Measurements from ENCODE around the gene NUBP1.
"Not testable (repeated sequence)": the region's sequence is repeated elsewhere in the genome, so short reads cannot be mapped to it uniquely, and the experiment has no call there.

Gene NUBP1

GRCh38 chr16:10763456-10763855, 19.8 kb downstream of the NUBP1 start:
- H3K9me3 ChIP-seq (ENCODE audit: control insufficient read depth, insufficient read depth, low read length), result no peaks in the 10 kb centered on the region
- no peak overlapping the region for H3K9ac ChIP-seq (ENCODE audit: low read depth, low read length)
- peaks cover 3% of the 10 kb centered on the region for H3K36me3 ChIP-seq (ENCODE audit: insufficient read depth, low read length)
- no peaks in the 10 kb centered on the region for H3K4me1 ChIP-seq (ENCODE audit: insufficient read depth, low read length)

GRCh38 chr16:10765772-10766171, 22.1 kb downstream of the NUBP1 start:
- Histone ChIP-seq H3K9me3 (ENCODE audit: control insufficient read depth, insufficient read depth, low read length) (no peaks in the 10 kb centered on the region), H3K9ac (ENCODE audit: low read depth, low read length) (no peak overlapping the region), H3K4me1 (ENCODE audit: insufficient read depth, low read length) (no peaks in the 10 kb centered on the region), H3K36me3 (ENCODE audit: insufficient read depth, low read length) (peaks cover 3% of the 10 kb centered on the region)

GRCh38 chr16:10767127-10767526, 23.5 kb downstream of the NUBP1 start:
- Histone ChIP-seq H3K9me3 (ENCODE audit: control insufficient read depth, insufficient read depth, low read length) (no peaks in the 10 kb centered on the region), H3K9ac (ENCODE audit: low read depth, low read length) (no peak overlapping the region), H3K4me1 (ENCODE audit: insufficient read depth, low read length) (no peaks in the 10 kb centered on the region), H3K36me3 (ENCODE audit: insufficient read depth, low read length) (peaks cover 3% of the 10 kb centered on the region; the same call in 1 of the 2 replicates)

- no peaks in the 10 kb centered on the region for H3K9me3 ChIP-seq (ENCODE audit: control insufficient read depth, insufficient read depth, low read length)
- H3K4me1 ChIP-seq (ENCODE audit: insufficient read depth, low read length), result no peaks in the 10 kb centered on the region
- H3K9ac ChIP-seq (ENCODE audit: low read depth, low read length), result no peak overlapping the region
These were observed 25.7 kb downstream of the NUBP1 start for GRCh38 chr16:10769381-10769780.

GRCh38 chr16:10770907-10771306, 27.3 kb downstream of the NUBP1 start:
- Histone ChIP-seq H3K9me3 (ENCODE audit: control insufficient read depth, insufficient read depth, low read length) (no peaks in the 10 kb centered on the region), H3K9ac (ENCODE audit: low read depth, low read length) (no peak overlapping the region), H3K36me3 (ENCODE audit: insufficient read depth, low read length) (no peaks in the 10 kb centered on the region), H3K4me1 (ENCODE audit: insufficient read depth, low read length) (no peaks in the 10 kb centered on the region)

More at GRCh38 chr16:10769381-10769780, 25.7 kb downstream of the NUBP1 start:
- 0 out of 2 replicates have a peak, but pooled peaks cover 3% of the 10 kb centered on the region for H3K36me3 ChIP-seq (ENCODE audit: insufficient read depth, low read length)

GRCh38 chr16:10776280-10776679, 32.6 kb downstream of the NUBP1 start:
- Histone ChIP-seq H3K36me3 (ENCODE audit: insufficient read depth, low read length) (no peaks in the 10 kb centered on the region), H3K9ac (ENCODE audit: low read depth, low read length) (no peak overlapping the region), H3K4me1 (ENCODE audit: insufficient read depth, low read length) (no peaks in the 10 kb centered on the region), H3K9me3 (ENCODE audit: control insufficient read depth, insufficient read depth, low read length) (peaks cover under 1% of the 10 kb centered on the region; the same call in 1 of the 2 replicates)

GRCh38 chr16:10776923-10777322, 33.3 kb downstream of the NUBP1 start:
- H3K9ac ChIP-seq (ENCODE audit: low read depth, low read length); H3K4me1 ChIP-seq (ENCODE audit: insufficient read depth, low read length); H3K9me3 ChIP-seq (ENCODE audit: control insufficient read depth, insufficient read depth, low read length); H3K36me3 ChIP-seq (ENCODE audit: insufficient read depth, low read length): not testable (repeated sequence)

GRCh38 chr16:10777356-10777755, 33.7 kb downstream of the NUBP1 start:
- Histone ChIP-seq H3K36me3 (ENCODE audit: insufficient read depth, low read length) (no peaks in the 10 kb centered on the region), H3K9ac (ENCODE audit: low read depth, low read length) (no peak overlapping the region), H3K9me3 (ENCODE audit: control insufficient read depth, insufficient read depth, low read length) (peaks cover 9% of the 10 kb centered on the region), H3K4me1 (ENCODE audit: insufficient read depth, low read length) (no peaks in the 10 kb centered on the region)

- H3K4me1 ChIP-seq (ENCODE audit: insufficient read depth, low read length); H3K9ac ChIP-seq (ENCODE audit: low read depth, low read length); H3K36me3 ChIP-seq (ENCODE audit: insufficient read depth, low read length): not testable (repeated sequence)
- peaks cover 12% of the 10 kb centered on the region for H3K9me3 ChIP-seq (ENCODE audit: control insufficient read depth, insufficient read depth, low read length)
These were observed 36.3 kb downstream of the NUBP1 start for GRCh38 chr16:10779908-10780307.

GRCh38 chr16:10780628-10781027, 37.0 kb downstream of the NUBP1 start:
- H3K9me3 ChIP-seq (ENCODE audit: control insufficient read depth, insufficient read depth, low read length), result peaks cover 12% of the 10 kb centered on the region
- H3K36me3 ChIP-seq (ENCODE audit: insufficient read depth, low read length), result no peaks in the 10 kb centered on the region
- H3K4me1 ChIP-seq (ENCODE audit: insufficient read depth, low read length), result no peaks in the 10 kb centered on the region
- H3K9ac ChIP-seq (ENCODE audit: low read depth, low read length), result no peak overlapping the region

GRCh38 chr16:10782628-10783027, 39.0 kb downstream of the NUBP1 start:
- Histone ChIP-seq H3K36me3 (ENCODE audit: insufficient read depth, low read length) (no peaks in the 10 kb centered on the region), H3K9ac (ENCODE audit: low read depth, low read length) (no peak overlapping the region), H3K9me3 (ENCODE audit: control insufficient read depth, insufficient read depth, low read length) (peaks cover 12% of the 10 kb centered on the region), H3K4me1 (ENCODE audit: insufficient read depth, low read length) (no peaks in the 10 kb centered on the region)

- H3K36me3 ChIP-seq (ENCODE audit: insufficient read depth, low read length), result no peaks in the 10 kb centered on the region
- H3K4me1 ChIP-seq (ENCODE audit: insufficient read depth, low read length), result no peaks in the 10 kb centered on the region
- peaks cover 4% of the 10 kb centered on the region for H3K9me3 ChIP-seq (ENCODE audit: control insufficient read depth, insufficient read depth, low read length)
- no peak overlapping the region for H3K9ac ChIP-seq (ENCODE audit: low read depth, low read length)
These were observed 43.7 kb downstream of the NUBP1 start for GRCh38 chr16:10787304-10787703.

- H3K9ac ChIP-seq (ENCODE audit: low read depth, low read length); H3K36me3 ChIP-seq (ENCODE audit: insufficient read depth, low read length); H3K9me3 ChIP-seq (ENCODE audit: control insufficient read depth, insufficient read depth, low read length); H3K4me1 ChIP-seq (ENCODE audit: insufficient read depth, low read length): not testable (repeated sequence)
These were observed 45.0 kb downstream of the NUBP1 start for GRCh38 chr16:10788630-10789029.

- H3K9ac ChIP-seq (ENCODE audit: low read depth, low read length), result no peak overlapping the region
- H3K4me1 ChIP-seq (ENCODE audit: insufficient read depth, low read length), result no peaks in the 10 kb centered on the region
- no peaks in the 10 kb centered on the region for H3K36me3 ChIP-seq (ENCODE audit: insufficient read depth, low read length)
- no peaks in the 10 kb centered on the region; the same call in 1 of the 2 replicates for H3K9me3 ChIP-seq (ENCODE audit: control insufficient read depth, insufficient read depth, low read length)
These were observed 47.4 kb downstream of the NUBP1 start for GRCh38 chr16:10791048-10791447.

- H3K9me3 ChIP-seq (ENCODE audit: control insufficient read depth, insufficient read depth, low read length), result no peaks in the 10 kb centered on the region
- no peak overlapping the region for H3K9ac ChIP-seq (ENCODE audit: low read depth, low read length)
- H3K4me1 ChIP-seq (ENCODE audit: insufficient read depth, low read length), result no peaks in the 10 kb centered on the region
- no peaks in the 10 kb centered on the region for H3K36me3 ChIP-seq (ENCODE audit: insufficient read depth, low read length)
These were observed 56.1 kb downstream of the NUBP1 start for GRCh38 chr16:10799736-10800135.

- Histone ChIP-seq H3K9ac (ENCODE audit: low read depth, low read length) (no peak overlapping the region), H3K4me1 (ENCODE audit: insufficient read depth, low read length) (no peaks in the 10 kb centered on the region), H3K36me3 (ENCODE audit: insufficient read depth, low read length) (no peaks in the 10 kb centered on the region), H3K9me3 (ENCODE audit: control insufficient read depth, insufficient read depth, low read length) (no peaks in the 10 kb centered on the region)
These were observed 61.7 kb downstream of the NUBP1 start for GRCh38 chr16:10805334-10805733.

Measured in ES-I3 (cell line).